Skeletal muscle cell (primary cell): ENCODE data around the gene MBTPS1.

Source experiments
- DNase-seq: peaks from one replicate; pipeline ENCODE4 v3.0.0-alpha.2; 2010; ENCODE audit warnings: low read depth
- H3K4me3 ChIP-seq: 2 replicates; pipeline ENCODE4 v1.5.1; 2011; ENCODE audit warnings: low read depth, mild to moderate bottlenecking, control low read depth, low read length, moderate library complexity

MBTPS1 gene

DNA sequence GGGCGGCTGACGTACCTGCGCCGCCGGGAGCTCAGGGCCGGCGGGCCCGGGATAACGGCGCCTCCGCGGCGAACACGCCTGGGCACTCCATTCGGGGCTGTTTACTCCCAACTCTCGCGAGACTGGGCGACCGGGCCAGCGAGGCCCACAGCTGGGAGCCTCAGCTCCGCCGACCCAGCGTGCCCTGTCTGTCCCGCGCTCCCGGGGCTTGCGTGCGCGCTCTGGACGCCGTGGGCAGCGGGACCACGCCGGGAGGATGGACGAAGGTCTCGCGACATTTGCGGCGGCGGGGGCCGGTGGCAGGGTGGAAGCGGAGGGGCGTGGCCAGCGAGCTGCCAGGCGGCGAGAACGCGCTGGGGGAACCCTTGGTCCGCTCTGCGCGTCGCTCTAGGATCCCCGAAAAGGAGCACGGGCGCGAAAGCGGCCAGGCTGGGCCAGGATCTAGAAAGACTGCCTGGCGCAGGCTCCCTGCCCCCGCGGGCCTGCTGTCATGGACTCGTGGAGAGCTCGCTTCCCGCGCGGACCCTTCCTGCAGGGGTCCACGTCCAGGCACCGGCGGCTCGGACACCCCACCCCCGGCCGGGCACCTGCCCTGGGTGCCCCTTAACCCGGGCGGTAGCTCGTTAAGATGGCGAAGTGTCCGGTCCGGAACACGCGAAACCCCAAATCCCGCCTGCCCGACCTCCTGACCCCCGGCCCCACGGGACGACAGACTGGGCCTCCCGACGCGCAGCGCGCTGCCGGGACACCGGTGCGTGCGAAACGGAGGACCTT, at the start of gene MBTPS1:
MBTPS1 (minus strand) TSS at position 223 of the 774 bp plus-strand sequence. CDS start 15,159 bp downstream, outside the sequence.
- DNase-seq: peak; percentile 94
- peak within 1 kb of the TSS; percentile 97 for H3K4me3 ChIP-seq

DNA sequence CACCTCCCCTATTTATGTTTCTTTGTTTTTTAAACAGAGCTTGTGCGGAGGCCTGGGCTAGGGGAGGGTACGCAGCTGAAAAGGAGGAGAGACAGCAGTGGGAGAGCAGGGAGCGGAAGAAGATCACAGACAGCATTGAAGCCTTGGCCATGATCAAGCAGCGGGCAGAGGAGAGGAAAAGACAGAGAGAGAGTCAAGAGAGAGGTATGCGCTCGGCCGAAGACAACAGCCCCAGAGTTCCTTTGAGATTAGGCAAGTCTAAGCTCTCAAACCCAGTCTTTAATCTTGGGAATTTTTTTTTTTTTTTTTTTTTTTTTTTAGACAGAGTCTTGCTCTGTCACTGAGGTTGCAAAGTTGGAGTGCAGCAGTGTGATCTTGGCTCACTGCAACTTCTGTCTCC, 49.0 kb upstream of the MBTPS1 start:
- no peak for DNase-seq
- no peak overlapping the region for H3K4me3 ChIP-seq

DNA sequence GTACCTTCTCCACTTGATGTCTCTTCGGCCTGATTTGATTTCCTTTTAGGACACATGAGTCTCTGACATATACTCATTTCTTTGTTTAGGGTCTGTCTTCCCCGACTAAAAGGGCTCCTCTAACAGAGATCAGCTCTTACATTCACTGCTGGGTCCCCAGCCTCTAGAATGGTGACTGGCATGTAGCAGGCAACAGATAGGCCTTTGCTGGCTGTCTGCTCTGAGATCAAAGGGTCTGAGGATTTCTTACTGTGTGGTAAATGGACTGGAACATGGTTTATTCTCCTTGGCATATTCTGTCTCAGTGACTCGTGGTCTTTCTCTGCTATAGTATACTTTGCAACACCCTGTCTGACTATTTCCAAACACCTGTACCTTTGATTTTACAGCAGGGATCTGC, 45.1 kb upstream of the MBTPS1 start:
- H3K4me3 ChIP-seq: no peak overlapping the region
- DNase-seq: no peak

DNA sequence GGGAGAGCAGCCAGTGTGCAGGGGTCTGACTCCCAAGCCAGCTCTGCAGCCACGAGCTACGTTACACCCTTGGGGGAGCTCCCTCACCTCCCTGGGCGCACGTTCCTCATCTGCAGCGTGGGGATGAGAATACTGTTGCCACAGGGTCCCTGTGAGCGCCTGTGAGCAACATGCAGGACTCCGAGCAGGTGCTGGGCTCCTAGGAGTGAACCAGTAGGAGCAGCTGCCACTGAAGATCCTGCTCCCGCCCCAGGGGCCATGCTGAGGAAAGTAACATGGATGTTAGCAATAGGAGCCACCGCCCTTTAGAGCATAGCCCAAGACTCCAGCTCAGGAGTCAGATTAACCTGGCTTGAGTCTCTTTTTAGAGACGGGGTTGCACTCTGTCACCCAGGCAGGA, 44.3 kb upstream of the MBTPS1 start:
- no peak overlapping the region for H3K4me3 ChIP-seq
- DNase-seq: no peak

DNA sequence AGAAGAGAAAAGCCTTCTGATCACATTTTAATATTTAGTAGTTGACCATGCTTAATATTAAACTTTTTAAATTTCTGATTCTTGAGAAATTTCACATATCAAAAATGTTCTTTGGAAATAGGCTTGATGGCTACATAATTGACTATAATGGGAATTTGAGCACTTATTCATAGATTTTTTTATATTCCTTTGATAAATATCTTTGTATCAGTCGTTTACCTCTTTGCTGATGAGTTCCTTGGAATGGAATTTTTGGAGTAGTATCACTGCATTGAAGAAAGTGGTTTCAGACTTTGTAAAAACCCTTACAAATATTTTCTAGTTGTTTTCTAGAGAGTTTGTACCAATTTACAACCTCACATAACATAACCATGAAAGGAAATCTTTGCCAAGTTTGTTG, 43.1 kb upstream of the MBTPS1 start:
- DNase-seq: no peak
- no peak overlapping the region for H3K4me3 ChIP-seq

DNA sequence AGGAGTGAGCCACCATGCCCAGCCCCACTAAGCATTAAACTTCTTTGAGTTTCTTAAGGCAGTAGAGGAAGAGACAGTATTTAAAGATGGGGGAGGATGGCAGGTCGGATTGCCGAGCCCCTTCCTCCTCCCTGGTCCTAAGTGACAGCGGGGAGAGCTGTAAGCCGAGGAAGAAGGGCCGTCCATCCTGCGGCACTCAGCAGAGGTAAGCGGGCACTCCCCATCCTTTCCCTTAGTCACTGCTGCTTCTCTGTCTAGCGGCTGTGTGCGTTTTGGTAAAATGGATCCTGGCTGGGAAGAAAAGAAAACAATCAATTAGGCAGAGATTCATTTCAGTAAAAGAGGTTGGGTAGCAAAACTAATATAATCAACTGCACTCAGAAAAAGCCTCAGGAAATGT, 42.3 kb upstream of the MBTPS1 start:
- no peak overlapping the region for H3K4me3 ChIP-seq
- DNase-seq: no peak

DNA sequence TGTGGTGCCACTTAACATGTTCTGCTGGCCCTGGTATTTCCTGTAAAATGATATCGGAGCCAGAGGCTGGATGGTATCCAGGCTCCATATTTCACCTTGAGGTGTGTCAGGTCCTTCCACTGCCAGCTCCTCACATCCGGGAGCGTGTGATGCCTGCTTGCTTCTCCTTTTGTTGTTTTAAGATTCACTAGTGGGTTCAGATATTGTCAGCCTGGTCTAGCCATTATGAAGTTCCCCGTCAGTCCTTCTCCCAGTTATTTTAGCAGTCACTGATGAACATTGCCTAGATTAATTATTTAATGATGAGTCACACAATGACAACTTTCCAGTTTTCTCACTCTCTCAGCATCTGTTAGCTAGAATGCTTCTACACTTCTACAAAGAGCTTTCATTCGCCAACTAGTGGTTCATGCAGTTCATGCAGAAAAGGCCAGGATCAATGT, 39.6 kb upstream of the MBTPS1 start:
- no peak for DNase-seq
- H3K4me3 ChIP-seq: no peak overlapping the region

DNA sequence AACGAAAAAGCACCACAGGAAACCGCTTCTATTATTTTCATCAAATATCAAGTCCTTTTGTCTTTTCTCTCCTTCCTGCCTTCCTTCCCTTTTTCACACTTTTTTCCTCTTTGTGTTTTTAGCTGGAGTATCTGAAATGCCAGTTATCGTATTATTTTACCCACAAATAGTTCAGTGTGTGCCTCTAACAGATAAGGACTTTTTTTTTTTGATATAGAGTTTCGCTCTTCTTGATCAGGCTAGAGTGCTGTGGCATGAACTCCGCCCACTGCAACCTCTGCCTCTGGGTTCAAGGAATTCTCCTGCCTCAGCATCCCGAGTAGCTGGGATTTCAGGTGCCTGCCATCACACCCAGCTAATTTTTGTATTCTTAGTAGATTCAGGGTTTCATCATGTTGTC, 39.0 kb upstream of the MBTPS1 start:
- no peak overlapping the region for H3K4me3 ChIP-seq
- no peak for DNase-seq

DNA sequence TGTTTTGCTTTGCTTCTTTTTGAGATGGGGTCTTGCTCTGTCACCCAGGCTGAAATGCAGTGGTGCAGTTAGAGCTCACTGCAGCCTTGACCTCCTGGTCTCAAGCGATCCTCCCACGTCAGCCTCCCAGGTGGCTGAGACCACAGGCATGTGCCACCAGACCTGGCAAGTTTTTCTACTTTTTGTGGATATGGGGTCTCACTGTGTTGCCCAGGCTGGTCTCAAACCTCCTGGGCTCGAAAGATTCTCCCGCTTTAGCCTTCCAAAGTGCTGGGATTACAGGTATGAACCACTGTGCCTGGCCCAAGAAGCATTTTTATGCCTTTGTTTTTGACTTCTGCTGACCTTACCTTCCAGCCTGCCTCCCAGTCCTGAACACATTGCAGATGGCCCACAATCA, 38.5 kb upstream of the MBTPS1 start:
- DNase-seq: no peak
- H3K4me3 ChIP-seq: no peak overlapping the region

DNA sequence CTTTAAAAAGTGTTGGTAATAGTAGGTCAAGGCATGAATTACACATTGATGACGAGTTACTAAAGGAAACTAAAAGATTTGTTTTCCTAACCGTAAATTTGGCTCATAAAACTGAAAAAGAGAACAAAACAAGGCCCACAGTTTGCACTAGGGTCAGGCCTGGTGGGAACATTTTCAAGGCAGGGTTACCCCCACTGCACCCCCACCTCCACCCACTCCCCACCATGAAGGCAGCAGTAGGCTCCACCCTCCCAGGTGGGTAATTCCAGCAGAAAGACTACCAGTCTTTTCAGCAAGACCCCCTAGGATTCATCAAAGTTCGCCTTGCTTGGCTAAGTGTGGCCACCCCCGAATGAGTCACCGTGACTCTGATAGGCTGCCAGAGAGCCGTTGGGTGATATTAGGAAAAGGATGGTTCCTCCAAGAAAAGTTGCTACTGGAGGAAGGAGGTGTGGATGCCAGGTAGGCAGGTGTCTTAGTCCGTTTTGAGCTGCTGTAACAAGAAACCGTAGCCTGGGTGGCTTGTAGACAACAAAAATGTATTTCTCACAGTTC, 37.0 kb upstream of the MBTPS1 start:
- DNase-seq: no peak
- H3K4me3 ChIP-seq: no peak overlapping the region

DNA sequence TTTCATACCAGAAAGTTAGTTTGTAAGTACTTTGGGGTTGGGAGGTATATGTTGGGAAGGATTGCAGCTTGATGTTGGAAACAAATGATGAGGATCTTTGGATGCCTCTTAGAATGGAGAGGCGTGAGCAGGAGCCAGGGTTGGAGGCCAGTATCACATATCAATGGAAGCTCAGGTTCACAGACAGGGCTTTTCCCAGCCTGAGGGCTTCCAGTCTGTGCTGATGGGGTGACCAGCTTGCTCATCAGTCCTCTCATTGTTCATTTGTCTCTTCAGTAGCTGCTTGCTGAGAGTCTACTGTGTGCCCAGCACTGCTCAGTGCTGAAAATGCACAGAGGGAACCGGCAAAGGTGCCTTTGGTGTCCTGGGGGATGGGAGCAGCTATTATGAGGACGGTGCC, 34.2 kb upstream of the MBTPS1 start:
- no peak for DNase-seq
- no peak overlapping the region for H3K4me3 ChIP-seq

DNA sequence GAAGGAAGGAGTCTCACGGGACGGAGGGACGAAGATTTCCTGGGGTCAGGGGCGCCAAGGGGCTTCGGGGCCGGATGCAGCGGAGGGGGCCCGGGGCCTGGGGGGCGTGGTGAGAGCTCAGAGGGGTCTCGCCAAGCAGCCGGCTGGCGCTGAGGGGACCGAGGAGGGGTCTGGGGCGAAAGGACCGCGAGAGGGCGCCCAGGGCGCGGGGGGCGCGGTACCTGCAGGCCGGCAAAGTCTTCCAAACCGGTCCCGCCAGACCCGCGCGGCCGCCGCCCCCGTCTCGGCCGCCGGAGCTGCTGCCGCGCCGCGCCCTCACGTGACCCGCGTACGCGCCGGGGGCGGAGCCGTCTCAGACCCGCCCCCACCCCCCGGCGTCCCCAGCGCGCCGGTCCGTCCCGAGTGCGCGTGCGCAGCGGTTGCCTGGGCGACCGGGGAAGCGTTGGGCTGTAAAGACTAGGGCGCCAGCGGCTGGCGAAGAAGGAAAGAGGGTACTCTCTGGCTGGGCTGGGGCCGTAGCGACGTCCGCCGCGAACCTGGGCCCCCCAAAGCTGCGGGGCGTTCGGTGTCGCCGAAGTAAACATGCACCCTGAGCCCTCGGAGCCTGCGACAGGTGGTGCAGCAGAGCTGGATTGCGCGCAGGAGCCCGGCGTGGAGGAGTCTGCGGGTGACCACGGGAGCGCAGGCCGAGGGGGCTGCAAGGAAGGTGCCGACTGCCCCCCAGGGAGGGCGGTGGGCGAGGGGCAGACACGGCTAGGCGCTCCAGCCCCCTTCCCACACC, 28.3 kb upstream of the MBTPS1 start, which contains the start of the genes DNAAF1 and HSDL1:
DNAAF1 (plus strand) TSS at position 450 of the 781 bp plus-strand sequence; CDS start at position 583, 133 bp downstream.
HSDL1 (minus strand) TSS at position 319 of the 781 bp plus-strand sequence. CDS start 13,856 bp downstream, outside the sequence.
- peak within 1 kb of the TSS; percentile 79 for H3K4me3 ChIP-seq
- DNase-seq: peak; percentile 27

DNA sequence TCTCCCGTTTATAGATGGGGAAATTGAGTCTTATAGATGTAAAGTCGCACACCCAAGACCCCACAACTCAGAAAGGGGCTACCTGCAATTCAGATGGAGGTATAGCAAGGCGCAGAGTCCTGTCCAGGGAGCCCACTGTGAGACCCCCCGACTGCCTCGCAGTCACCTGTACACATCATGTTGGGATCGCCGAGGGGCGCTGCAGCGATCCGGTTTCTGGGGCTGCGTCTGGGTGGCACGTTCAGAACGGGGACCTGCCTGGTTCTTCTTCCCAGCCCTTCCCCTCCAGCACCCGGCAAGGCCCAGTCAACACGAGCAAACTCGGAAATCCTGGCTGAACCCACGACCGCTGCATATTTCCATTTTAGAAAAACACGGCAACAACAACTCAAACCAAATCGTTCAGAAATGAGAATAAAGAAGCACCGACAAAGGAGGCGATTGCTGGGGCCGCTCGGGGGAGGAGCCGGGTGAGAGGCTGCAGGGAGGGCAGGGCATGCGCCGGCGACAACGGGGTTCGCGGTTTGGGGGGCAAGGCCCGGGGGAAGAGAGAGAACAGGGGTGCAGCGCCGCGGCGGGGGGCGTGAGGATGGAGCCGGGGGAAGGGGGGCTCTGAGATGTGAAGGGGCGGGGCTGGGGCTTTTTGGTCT, 27.6 kb upstream of the MBTPS1 start:
- no peak for DNase-seq
- H3K4me3 ChIP-seq: peak overlapping the region; percentile 79

DNA sequence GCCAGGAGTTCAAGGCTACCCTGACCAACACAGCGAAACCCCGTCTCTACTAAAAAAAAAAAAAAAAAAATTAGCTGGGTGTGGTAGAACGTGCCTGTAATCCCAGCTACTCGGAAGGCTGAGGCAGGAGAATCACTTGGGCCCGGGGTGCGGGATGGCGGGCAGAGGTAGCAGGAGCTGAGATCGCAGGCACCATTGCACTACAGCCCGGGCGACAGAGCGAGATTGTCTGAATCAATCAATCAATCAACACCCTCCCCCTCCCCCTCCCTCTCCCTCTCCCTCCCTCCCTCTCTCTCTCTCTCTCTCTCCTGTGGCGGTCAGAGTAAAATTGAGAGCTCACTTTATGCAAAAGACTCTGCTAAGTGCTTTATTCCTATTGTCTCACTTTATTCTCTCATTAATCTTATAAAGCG, 27.1 kb upstream of the MBTPS1 start:
- DNase-seq: no peak

DNA sequence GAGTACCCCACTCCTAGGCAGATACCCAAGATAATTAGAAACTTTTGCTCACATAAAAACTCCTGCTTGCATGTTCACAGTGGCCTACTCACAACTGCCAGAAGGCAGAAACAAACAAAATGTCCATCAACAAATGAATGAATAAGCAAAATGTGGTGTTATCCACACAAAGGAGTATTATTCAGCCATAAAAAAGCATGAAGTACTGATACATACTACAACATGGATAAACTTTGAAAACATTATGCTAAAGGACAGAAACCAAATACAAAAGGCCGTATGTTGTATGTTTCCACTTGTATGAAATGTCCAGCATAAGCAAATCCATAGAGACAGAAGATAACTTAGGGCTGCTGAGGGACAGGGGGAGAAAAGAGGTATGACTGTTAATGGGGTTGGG, 26.3 kb upstream of the MBTPS1 start:
- no peak overlapping the region for H3K4me3 ChIP-seq
- DNase-seq: no peak

More for the DNA sequence above, 27.1 kb upstream of the MBTPS1 start:
- peak overlapping the region; percentile 79 for H3K4me3 ChIP-seq

DNA sequence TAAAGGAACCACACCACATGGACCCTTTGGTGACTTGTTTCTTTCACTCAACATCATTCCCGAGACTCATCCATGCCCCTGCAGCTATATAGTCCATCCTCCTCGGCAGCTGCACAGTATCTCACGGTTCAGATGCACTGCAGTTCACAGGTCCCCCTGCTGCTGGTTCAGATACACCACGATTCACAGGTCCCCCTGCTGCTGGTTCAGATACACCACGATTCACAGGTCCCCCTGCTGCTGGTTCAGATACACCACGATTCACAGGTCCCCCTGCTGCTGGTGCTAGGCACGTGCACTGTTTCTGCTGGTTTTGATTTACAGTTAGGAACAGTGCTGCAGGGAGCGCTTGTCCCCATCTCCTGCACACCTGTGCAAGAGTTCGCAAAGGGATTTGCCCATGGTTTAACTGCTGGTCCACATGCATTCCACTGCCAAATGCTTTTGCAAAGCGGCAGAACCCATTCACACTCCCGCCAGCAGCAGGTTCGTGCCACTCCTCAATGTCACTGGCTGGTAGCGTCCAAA, 24.5 kb upstream of the MBTPS1 start:
- no peak for DNase-seq

DNA sequence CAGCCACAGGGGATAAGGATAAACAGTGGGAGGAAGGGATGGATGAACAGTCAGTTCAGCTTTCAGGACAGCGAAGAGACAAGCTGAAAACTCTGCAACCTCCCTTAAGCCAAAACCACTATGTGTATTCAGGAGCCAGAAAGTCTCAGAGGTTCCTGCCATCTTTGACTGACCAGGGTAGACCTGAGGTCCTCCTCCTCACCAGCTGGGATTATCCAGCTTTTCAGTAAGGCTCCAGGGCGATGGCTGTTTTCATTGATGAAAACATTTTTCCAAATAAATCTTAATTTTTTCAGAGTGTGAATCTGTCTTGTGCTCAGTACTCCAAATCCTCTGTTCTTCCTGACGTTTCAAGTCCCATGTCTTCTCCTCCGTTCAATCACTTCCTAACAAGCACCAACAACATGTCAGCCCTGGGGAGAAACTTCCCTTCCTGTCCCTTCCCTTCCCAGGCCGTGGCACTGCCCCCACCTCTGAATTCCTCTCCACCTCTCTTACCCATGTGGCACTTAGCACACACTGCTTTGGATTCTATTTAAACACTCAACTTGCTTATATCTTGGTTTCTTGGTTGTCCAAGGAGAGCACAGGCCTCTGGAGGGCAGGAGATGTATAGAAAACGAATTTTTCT, 23.0 kb upstream of the MBTPS1 start:
- DNase-seq: no peak
- no peak overlapping the region for H3K4me3 ChIP-seq

More for the DNA sequence above, 24.5 kb upstream of the MBTPS1 start:
- no peak overlapping the region for H3K4me3 ChIP-seq

DNA sequence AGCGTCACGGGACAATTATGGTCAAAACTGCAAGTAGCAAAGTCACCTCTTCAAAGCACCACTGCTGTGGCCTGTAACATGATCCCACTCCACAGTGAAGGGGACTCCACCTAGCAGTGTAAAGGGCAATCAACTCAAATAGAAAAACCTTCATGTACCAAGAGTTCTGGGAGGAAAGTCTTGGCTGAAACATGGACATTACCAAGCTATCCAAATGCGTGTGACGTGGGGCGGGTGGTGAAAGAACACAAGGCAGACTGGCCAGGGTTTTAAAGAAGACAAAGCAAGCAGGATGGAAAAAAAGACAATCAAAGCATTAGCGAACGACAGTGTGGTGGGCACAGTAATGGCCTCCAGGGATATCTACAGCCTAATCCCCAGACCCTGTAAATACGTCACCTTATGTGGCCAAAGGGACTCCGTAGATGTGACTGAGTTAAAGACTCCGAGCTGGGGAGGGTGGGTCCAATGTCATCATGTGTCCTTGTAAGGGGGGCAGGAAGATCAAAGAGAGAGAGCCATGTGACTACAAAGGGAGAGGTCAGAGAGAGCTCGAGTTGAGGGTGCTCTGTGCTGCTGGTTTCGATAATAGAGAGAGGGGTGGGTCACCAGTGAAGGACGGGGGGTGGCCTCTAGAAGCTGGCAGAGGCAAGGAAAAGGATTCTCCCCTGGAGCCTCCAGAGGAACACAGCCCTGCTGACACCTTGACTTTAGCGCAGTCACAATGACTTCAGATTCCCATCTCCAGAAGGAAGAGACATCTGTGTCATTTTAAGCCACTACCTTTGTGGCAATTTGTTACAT, 22.3 kb upstream of the MBTPS1 start:
- H3K4me3 ChIP-seq: no peak overlapping the region
- DNase-seq: no peak
